ENCODE data around the gene SC5D.

- TF ChIP-seq JUN (CRISPR knock-in tag; IDR thresholded peaks at IDR 0.05) (no peak), CTCF (IDR thresholded peaks at IDR 0.05) (no peak), MAX (CRISPR knock-in tag; IDR thresholded peaks at IDR 0.05) (no peak), CREB1 (CRISPR knock-in tag; IDR thresholded peaks at IDR 0.05) (no peak), MXD4 (CRISPR knock-in tag; IDR thresholded peaks at IDR 0.05; ENCODE audit: borderline replicate concordance) (no peak), SMAD3 (CRISPR knock-in tag; IDR thresholded peaks at IDR 0.05; ENCODE audit: borderline replicate concordance) (no peak), ZNF219 (CRISPR knock-in tag; IDR thresholded peaks at IDR 0.05; ENCODE audit: borderline replicate concordance) (no peak), ZNF317 (CRISPR knock-in tag; IDR thresholded peaks at IDR 0.05; ENCODE audit: borderline replicate concordance, low read depth) (no peak), AFF4 (CRISPR knock-in tag; IDR thresholded peaks at IDR 0.05; ENCODE audit: borderline replicate concordance) (no peak), EMX1 (CRISPR knock-in tag; IDR thresholded peaks at IDR 0.05) (no peak), ESRRA (CRISPR knock-in tag; IDR thresholded peaks at IDR 0.05; ENCODE audit: borderline replicate concordance) (no peak), ZNF121 (CRISPR knock-in tag; IDR thresholded peaks at IDR 0.05) (no peak)
Observed at GRCh38 chr11:121341609-121342008, 49.0 kb downstream of the SC5D start.
